K562 (cell line): ENCODE results near the gene BACE1-AS. TPM values are rescaled to one million over a fixed set of nuclear protein-coding genes. Genes with fewer than 3 reads are reported as not detected.

Experiments used
- ATAC-seq: fragments of 200-7000 bp; cut with Tn5 transposase; 3 replicates; pipeline ENCODE4 v1.9.1; 2020; ENCODE audit warnings: moderate library complexity
- BruUV-seq: library from RNA; stranded (reverse); fragments of 400-500 nt; replicated peaks from 2 replicates; lab custom pipeline; 2021; lab: Mats Ljungman, UMichigan
- CTCF ChIA-PET: fragments of 300-600 bp; formaldehyde crosslinking; extraction: SDS; loops from one replicate; lab custom pipeline; 2021; ENCODE audit warnings: low intra/inter-chr PET ratio; lab: Yijun Ruan, JAX
- POLR2A ChIA-PET: fragments of 300-600, 350-650 bp; sonication (Branson Sonifier 250); formaldehyde crosslinking; extraction: SDS; loops from one replicate; lab custom pipeline; 2021; ENCODE audit warnings: antibody characterized with exemption, inconsistent platforms; lab: Yijun Ruan, JAX
- DNase-seq, 4 experiments: peaks; one replicate each; pipeline versions ENCODE4 v3.0.0 to v3.0.0-alpha.2; 2011 to 2018; ENCODE audit warnings: low spot score in 3 of 4, mixed read lengths in 3 of 4; ENCODE audit errors: extremely low read depth in 1 of 4
- FAIRE-seq: peaks from 2 replicates; lab custom pipeline; 2011; peaks lifted over from hg19 to GRCh38; lab: Jason Lieb, UNC
- H2AFZ ChIP-seq: 2 replicates; pipeline ENCODE4 v1.6.0; 2011; ENCODE audit warnings: low read depth, low read length, control low read depth, inconsistent platforms
- H3K27ac ChIP-seq: fragments of 200-600 bp; 3 replicates; pipeline ENCODE4 v1.8.0; 2011; ENCODE audit warnings: low read depth, mild to moderate bottlenecking, control low read depth, inconsistent platforms, low read length, moderate library complexity, mixed read lengths; ENCODE audit errors: extremely low read depth
- H3K27me3 ChIP-seq, 2 experiments: fragments of 300-600 bp in 1 of 2; 2 replicates in 1 of 2; 3 replicates in 1 of 2; pipeline versions ENCODE4 v1.6.0 to v1.8.0; 2011; ENCODE audit warnings: inconsistent platforms in 2 of 2, low read length in 2 of 2, mild to moderate bottlenecking in 1 of 2, mixed read lengths in 1 of 2, moderate library complexity in 1 of 2; ENCODE audit not compliant: control insufficient read depth in 2 of 2, insufficient read depth in 2 of 2
- H3K36me3 ChIP-seq: fragments of 300-600 bp; 3 replicates; pipeline ENCODE4 v1.8.0; 2011; ENCODE audit warnings: mild to moderate bottlenecking, low read length, inconsistent platforms; ENCODE audit not compliant: control insufficient read depth, insufficient read depth
- H3K4me1 ChIP-seq, 2 experiments: fragments of 200-600 bp in 1 of 2; replicated peaks in 1 of 2; 2 replicates in 1 of 2; 3 replicates in 1 of 2; pipeline versions ENCODE4 v1.5.1 to v1.8.0; 2011; ENCODE audit warnings: inconsistent platforms in 2 of 2, low read length in 2 of 2, mild to moderate bottlenecking in 1 of 2, mixed read lengths in 1 of 2, moderate library complexity in 1 of 2; ENCODE audit not compliant: control insufficient read depth in 2 of 2, insufficient read depth in 2 of 2
- H3K4me2 ChIP-seq: 2 replicates; pipeline ENCODE4 v1.6.1; 2011; ENCODE audit warnings: low read length, control low read depth, inconsistent platforms, mixed read lengths; ENCODE audit not compliant: insufficient read depth
- H3K4me3 ChIP-seq: fragments of 200-600 bp; sonication (generic), shearing (Covaris generic); 2 replicates; pipeline ENCODE4 v1.5.1; 2016; ENCODE audit warnings: control low read depth, inconsistent platforms
- H3K79me2 ChIP-seq: fragments of 200-600 bp; 3 replicates; pipeline ENCODE4 v1.8.0; 2011; ENCODE audit warnings: low read length, inconsistent platforms; ENCODE audit not compliant: control insufficient read depth, insufficient read depth
- H3K9ac ChIP-seq, 2 experiments: 2 replicates each; pipeline versions ENCODE4 v1.6.0 to v1.6.1; 2011; ENCODE audit warnings: low read depth in 2 of 2, low read length in 2 of 2, control low read depth in 1 of 2, inconsistent platforms in 1 of 2, mild to moderate bottlenecking in 1 of 2, mixed read lengths in 1 of 2; ENCODE audit not compliant: insufficient read depth in 1 of 2
- H3K9me1 ChIP-seq: one replicate; pipeline ENCODE4 v1.6.0; 2011; ENCODE audit warnings: inconsistent platforms, mild to moderate bottlenecking, low read length, moderate library complexity; ENCODE audit not compliant: control insufficient read depth, insufficient read depth
- H3K9me3 ChIP-seq: replicated peaks from 2 replicates; pipeline ENCODE4 v1.5.1; 2011; ENCODE audit warnings: low read depth, low read length, inconsistent platforms; ENCODE audit not compliant: control insufficient read depth, insufficient read depth
- H4K20me1 ChIP-seq: replicated peaks from 2 replicates; pipeline ENCODE4 v1.6.1; 2011; ENCODE audit warnings: low read length, inconsistent platforms, mixed read lengths; ENCODE audit not compliant: control insufficient read depth, insufficient read depth
- EZH2 ChIP-seq: IDR thresholded peaks from 2 replicates; pipeline ENCODE4 v1.6.1; 2012; ENCODE audit warnings: low read depth, mild to moderate bottlenecking, inconsistent platforms, low read length, borderline replicate concordance
- NR0B1 ChIP-seq: fragments of 450-650 bp; IDR thresholded peaks from one replicate; pipeline ENCODE4 v1.6.1; 2018; ENCODE audit warnings: mild to moderate bottlenecking, moderate library complexity; ENCODE audit not compliant: partially characterized antibody
- PBX2 ChIP-seq, 2 experiments: IDR thresholded peaks in 1 of 2; conservative IDR thresholded peaks in 1 of 2; 2 replicates each; pipeline ENCODE4 v1.6.1; 2016; ENCODE audit warnings: low read depth in 2 of 2, mild to moderate bottlenecking in 1 of 2, missing compliant biosample characterization in 1 of 2, missing genetic modification characterization in 1 of 2, moderate library complexity in 1 of 2
- SMAD4 ChIP-seq: fragments of 250-450 bp; sonication (Bioruptor Pico); conservative IDR thresholded peaks from 2 replicates; pipeline ENCODE4 v1.8.0; 2021; ENCODE audit warnings: inconsistent platforms, mild to moderate bottlenecking, moderate library complexity
- ZKSCAN1 ChIP-seq: fragments of 150-350 bp; IDR thresholded peaks from 2 replicates; pipeline ENCODE4 v1.6.1; 2016; ENCODE audit warnings: low read depth, low read length
- ZKSCAN3 ChIP-seq: fragments of 250-450 bp; sonication (Bioruptor Pico); IDR thresholded peaks from 2 replicates; pipeline ENCODE4 v1.4.0; 2020
- ZNF347 ChIP-seq: fragments of 450-650 bp; formaldehyde crosslinking; IDR thresholded peaks from 2 replicates; pipeline ENCODE4 v1.4.0; 2020; ENCODE audit warnings: low read depth, mild to moderate bottlenecking, moderate library complexity
- ZNF79 ChIP-seq: fragments of 250-450 bp; sonication (Bioruptor Pico); IDR thresholded peaks from 2 replicates; pipeline ENCODE4 v1.4.0; 2020; ENCODE audit warnings: low read depth, mild to moderate bottlenecking, moderate library complexity
- ZNF830 ChIP-seq: fragments of 250-450 bp; sonication (Bioruptor Pico); IDR thresholded peaks from 2 replicates; pipeline ENCODE4 v1.5.0; 2021; ENCODE audit warnings: mild to moderate bottlenecking
- WGBS: fragments of 100-300 bp; shearing (Covaris generic); methylation state at CpG from one replicate; pipeline ENCODE4 v1.1.6; 2016; ENCODE audit warnings: low coverage, mixed read lengths; ENCODE audit not compliant: insufficient coverage; ENCODE audit errors: missing lambda C conversion rate; 5-methylcytosine and 5-hydroxymethylcytosine counted together
- in situ Hi-C: fragments of 300-500 bp; cut with MboI; formaldehyde crosslinking; loops from 4 replicates; pipeline ENCODE4 v1.15.0; 2018; ENCODE audit warnings: inconsistent platforms, mixed read lengths
- intact Hi-C: fragments of 100-400 bp; cut with micrococcal nuclease; formaldehyde crosslinking; loops from 2 replicates; pipeline ENCODE4 v1.14.2; 2022
- polyA plus RNA-seq, 8 experiments: library from polyadenylated mRNA; depleted of rRNA in 4 of 8; stranded (reverse) in 5 of 8; unstranded in 3 of 8; fragments of >200 nt; fragmentation: Nextera tagmentation in 2 of 8; fragmentation: Illumina TruSeq in 1 of 8; extraction: Ambion mirVana in 2 of 8; extraction: Trizol in 1 of 8; gene quantifications; 2 replicates each; pipeline versions ENCODE4 v1.2.1 to v1.2.3, GENCODE V29; 2011 to 2014; ENCODE audit warnings: inconsistent platforms in 1 of 8, missing spikeins in 1 of 8
- total RNA-seq, 7 experiments: library from RNA; depleted of rRNA in 6 of 7; stranded (reverse); fragments of >200 nt in 6 of 7; fragmentation: Illumina TruSeq in 2 of 7; extraction: Trizol in 2 of 7; gene quantifications; 2 replicates each; pipeline versions ENCODE4 v1.2.1 to v1.2.3, GENCODE V29; 2011 to 2021; ENCODE audit warnings: low replicate concordance in 1 of 7

Gene BACE1-AS
- total and polyA plus RNA-seq, 9 of the 15 experiments (the other 6 are each of a cell fraction or from before 2014, with no cell fraction given), result 2.2 to 8.2 (median 3.8) TPM

- H3K4me3 ChIP-seq, result no peak overlapping the region
- CTCF ChIA-PET, result no interaction called here
Observed at GRCh38 chr11:117258576-117258975, 32.6 kb upstream of the BACE1-AS start.

GRCh38 chr11:117259417-117259816, 31.7 kb upstream of the BACE1-AS start:
- H2AFZ ChIP-seq, result no peak overlapping the region
- no peak overlapping the region for H3K27ac ChIP-seq
- H3K4me1 ChIP-seq, result no peaks in the 10 kb centered on the region
- no peaks in the 10 kb centered on the region for H4K20me1 ChIP-seq
- ATAC-seq, result no peak
- H3K9me1 ChIP-seq, result no peaks in the 10 kb centered on the region
- POLR2A ChIA-PET, result no interaction called here
- intact Hi-C loops (no loop called here), in situ Hi-C loops (no loop called here)
- no peak for FAIRE-seq
- no peak overlapping the region for H3K9ac ChIP-seq
- DNase-seq, result no peak
- H3K36me3 ChIP-seq, result peaks cover 11% of the 10 kb centered on the region; the same call in 1 of the 3 replicates
- H3K4me3 ChIP-seq, result no peak overlapping the region
- WGBS, result 43% methylated on average over 1 of the region's 1 CpG
- H3K4me2 ChIP-seq, result no peak overlapping the region
- no peaks in the 10 kb centered on the region for H3K27me3 ChIP-seq
- CTCF ChIA-PET, result no interaction called here
- BruUV-seq, result no TSS peak
- TF ChIP-seq PBX2 (CRISPR knock-in tag; IDR thresholded peaks at IDR 0.05; ENCODE audit: low read depth) (no peak), PBX2 (tag; conservative IDR thresholded peaks at IDR 0.05; ENCODE audit: low read depth) (no peak), ZKSCAN1 (no peak), ZNF79 (CRISPR knock-in tag) (no peak), ZNF830 (no peak), ZKSCAN3 (CRISPR knock-in tag) (no peak), EZH2 (no peak)
- H3K9me3 ChIP-seq, result no peaks in the 10 kb centered on the region
- H3K79me2 ChIP-seq, result no peaks in the 10 kb centered on the region; the same call in 2 of the 3 replicates

More at GRCh38 chr11:117258576-117258975, 32.6 kb upstream of the BACE1-AS start:
- ATAC-seq, result no peak
- no peak for FAIRE-seq
- Histone ChIP-seq H2AFZ (no peak overlapping the region), H3K27ac (no peak overlapping the region), H3K27me3 (no peaks in the 10 kb centered on the region)
- BruUV-seq, result no TSS peak
- POLR2A ChIA-PET, result no interaction called here
- 70% methylated on average over 2 of the region's 2 CpGs for WGBS
- TF ChIP-seq NR0B1 (no peak), ZNF347 (CRISPR knock-in tag) (no peak), SMAD4 (no peak)
- TF ChIP-seq, all 486 proteins: peak for 0
- DNase-seq, result no peak
- H3K4me1 ChIP-seq, result no peaks in the 10 kb centered on the region
- H3K4me2 ChIP-seq, result no peak overlapping the region
- H4K20me1 ChIP-seq, result no peaks in the 10 kb centered on the region
- no peak overlapping the region for H3K9ac ChIP-seq
- in situ Hi-C loops (no loop called here), intact Hi-C loops (no loop called here)
- H3K9me1 ChIP-seq, result no peaks in the 10 kb centered on the region
- H3K36me3 ChIP-seq, result peaks cover 13% of the 10 kb centered on the region; the same call in 1 of the 3 replicates
- no peaks in the 10 kb centered on the region for H3K9me3 ChIP-seq
- H3K79me2 ChIP-seq, result no peaks in the 10 kb centered on the region; the same call in 2 of the 3 replicates
